HepG2 (cell line): Measurements from ENCODE around the gene TPI1. TPM values are rescaled to one million over a fixed set of nuclear protein-coding genes. Genes with fewer than 3 reads are reported as not detected.

Experiments used
- FOSL1 ChIP-seq: sonication (generic); formaldehyde crosslinking; IDR thresholded peaks from 2 replicates; pipeline ENCODE4 v1.9.0; 2021; ENCODE audit warnings: missing genetic modification reagents, borderline replicate concordance
- FOXA1 ChIP-seq, 2 experiments: fragments of 450-650 bp in 1 of 2; sonication (generic) in 1 of 2; formaldehyde crosslinking in 1 of 2; IDR thresholded peaks; 2 replicates each; pipeline versions ENCODE4 v1.4.0 to v1.6.1; 2016 to 2020; ENCODE audit warnings: missing genetic modification reagents in 1 of 2
- HNF4G ChIP-seq, 2 experiments: sonication (generic) in 1 of 2; formaldehyde crosslinking in 1 of 2; IDR thresholded peaks; 2 replicates each; pipeline versions ENCODE4 v1.4.0 to v1.6.1; 2011 to 2020; ENCODE audit warnings: borderline replicate concordance in 2 of 2, low read depth in 2 of 2, mild to moderate bottlenecking in 2 of 2, low read length in 1 of 2, missing genetic modification reagents in 1 of 2, moderate library complexity in 1 of 2
- PAWR ChIP-seq: sonication (generic); formaldehyde crosslinking; IDR thresholded peaks from 2 replicates; pipeline ENCODE4 v1.4.0; 2020; ENCODE audit warnings: missing genetic modification reagents, mild to moderate bottlenecking, borderline replicate concordance
- RBM39 ChIP-seq: fragments of 200-400 bp; formaldehyde crosslinking; IDR thresholded peaks from one replicate; pipeline ENCODE4 v1.6.1; 2018; ENCODE audit warnings: antibody characterized with exemption, mild to moderate bottlenecking, low read depth, low read length; ENCODE audit not compliant: poor library complexity, severe bottlenecking
- TAF1 ChIP-seq: sonication (generic); formaldehyde crosslinking; IDR thresholded peaks from 2 replicates; pipeline ENCODE4 v1.4.0; 2020; ENCODE audit warnings: missing genetic modification reagents
- ZNF766 ChIP-seq: sonication (generic); formaldehyde crosslinking; IDR thresholded peaks from 2 replicates; pipeline ENCODE4 v1.5.0; 2020; ENCODE audit warnings: missing genetic modification reagents, borderline replicate concordance
- polyA plus RNA-seq, 8 experiments: library from polyadenylated mRNA; depleted of rRNA in 3 of 8; stranded (reverse) in 7 of 8; unstranded in 1 of 8; fragments of >200 nt; fragmentation: Illumina TruSeq in 4 of 8; extraction: Trizol in 4 of 8; gene quantifications; 2 replicates each; pipeline versions ENCODE4 v1.2.1 to v1.2.3, GENCODE V29; 2011 to 2016; ENCODE audit warnings: low read depth in 4 of 8, missing spikeins in 1 of 8, mixed read lengths in 1 of 8; ENCODE audit not compliant: insufficient read depth in 1 of 8
- total RNA-seq, 5 experiments: library from RNA; depleted of rRNA; stranded (reverse); fragments of >200 nt; fragmentation: Illumina TruSeq; extraction: Trizol; gene quantifications; 2 replicates each; pipeline ENCODE4 v1.2.3, GENCODE V29; 2016; ENCODE audit warnings: low read depth in 1 of 5
- TF ChIP-seq, protein P1 (sequence below): IDR thresholded peaks from 2 replicates; pipeline ENCODE4 v1.6.1; 2016; ENCODE audit warnings: missing biosample characterization, missing genetic modification reagents, low read depth
- TF ChIP-seq, protein P2 (sequence below): sonication (generic); formaldehyde crosslinking; IDR thresholded peaks from 2 replicates; pipeline ENCODE4 v1.5.0; 2020; ENCODE audit warnings: mild to moderate bottlenecking, low read depth, missing genetic modification reagents, borderline replicate concordance
- TF ChIP-seq, protein P3 (sequence below): IDR thresholded peaks from 2 replicates; pipeline ENCODE4 v1.6.1; 2016; ENCODE audit warnings: low read depth, missing genetic modification reagents, missing compliant biosample characterization
- TF ChIP-seq, protein P4 (sequence below): sonication (generic); formaldehyde crosslinking; IDR thresholded peaks from 2 replicates; pipeline ENCODE4 v1.4.0; 2020; ENCODE audit warnings: missing genetic modification reagents, borderline replicate concordance
- TF ChIP-seq, protein P5 (sequence below): IDR thresholded peaks from 2 replicates; pipeline ENCODE4 v1.6.1; 2016; ENCODE audit warnings: missing compliant biosample characterization, missing genetic modification reagents, borderline replicate concordance
- TF ChIP-seq, protein P6 (sequence below): sonication (generic); formaldehyde crosslinking; IDR thresholded peaks from 2 replicates; pipeline ENCODE4 v1.4.0; 2020; ENCODE audit warnings: missing genetic modification reagents

Gene TPI1
- total and polyA plus RNA-seq, 2 of the 13 experiments (the other 11 are each of a cell fraction or from before 2014, with no cell fraction given) = 945 to 2,535 TPM

DNA sequence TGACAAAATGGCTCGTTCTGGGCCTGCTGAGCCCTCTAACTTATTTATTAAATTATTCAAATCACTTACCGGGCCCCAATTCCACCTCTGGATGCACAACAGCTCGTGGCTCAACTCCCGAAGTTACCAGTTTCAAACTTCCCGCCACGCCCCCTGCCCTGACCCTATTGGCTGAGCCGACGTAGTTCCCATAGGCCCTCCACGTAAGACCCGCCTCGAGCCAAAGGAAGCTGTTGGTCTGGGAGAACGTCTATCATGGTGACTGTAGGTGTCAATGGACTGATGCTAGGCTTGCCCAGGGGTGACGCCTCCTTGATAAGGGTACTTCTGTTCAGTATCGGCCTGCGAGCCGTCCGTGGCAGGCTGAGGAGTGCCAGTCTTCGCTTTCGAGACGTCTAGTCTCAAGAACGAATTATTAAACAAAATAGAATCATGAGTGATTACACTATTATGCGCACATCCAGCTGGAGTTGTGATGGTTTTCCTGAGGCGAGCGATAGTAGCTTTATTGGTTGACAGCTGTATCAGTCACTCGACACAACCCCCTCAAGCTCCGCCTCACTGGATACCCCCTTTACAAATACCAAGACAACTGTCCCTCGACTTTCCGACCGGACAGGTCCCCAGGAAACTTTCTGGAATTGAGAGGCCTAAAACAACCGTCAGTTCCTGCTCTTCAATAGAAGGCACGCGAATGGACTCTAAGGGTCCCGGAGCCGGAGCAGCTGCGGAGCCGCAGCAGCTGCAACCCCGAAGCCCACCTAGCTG lies 16.0 kb upstream of the TPI1 start, which contains the start of gene CDCA3 (continued):
- TF ChIP-seq, protein P1, sequence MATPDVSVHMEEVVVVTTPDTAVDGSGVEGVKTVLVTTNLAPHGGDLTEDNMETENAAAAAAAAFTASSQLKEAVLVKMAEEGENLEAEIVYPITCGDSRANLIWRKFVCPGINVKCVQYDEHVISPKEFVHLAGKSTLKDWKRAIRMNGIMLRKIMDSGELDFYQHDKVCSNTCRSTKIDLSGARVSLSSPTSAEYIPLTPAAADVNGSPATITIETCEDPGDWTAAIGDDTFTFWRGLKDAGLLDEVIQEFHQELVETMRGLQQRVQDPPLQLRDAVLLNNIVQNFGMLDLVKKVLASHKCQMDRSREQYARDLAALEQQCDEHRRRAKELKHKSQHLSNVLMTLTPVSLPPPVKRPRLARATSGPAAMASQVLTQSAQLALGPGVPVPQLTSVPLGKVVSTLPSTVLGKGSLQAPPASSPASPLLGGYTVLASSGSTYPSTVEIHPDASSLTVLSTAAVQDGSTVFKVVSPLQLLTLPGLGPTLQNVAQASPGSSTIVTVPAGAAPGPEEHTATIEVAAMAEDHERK (CRISPR knock-in tag) = no peak
- TF ChIP-seq, protein P2, sequence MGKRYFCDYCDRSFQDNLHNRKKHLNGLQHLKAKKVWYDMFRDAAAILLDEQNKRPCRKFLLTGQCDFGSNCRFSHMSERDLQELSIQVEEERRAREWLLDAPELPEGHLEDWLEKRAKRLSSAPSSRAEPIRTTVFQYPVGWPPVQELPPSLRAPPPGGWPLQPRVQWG (CRISPR knock-in tag) = no peak
- TF ChIP-seq PAWR (CRISPR knock-in tag) = no peak
- TF ChIP-seq FOXA1 (IDR thresholded peaks at IDR 0.05) = no peak
- no peak for TF ChIP-seq FOXA1 (CRISPR knock-in tag; IDR thresholded peaks at IDR 0.05)
- 0 out of 2 replicates have a peak, but pooled peaks have one; percentile 20 for TF ChIP-seq ZNF766
- peak; percentile 51 for TF ChIP-seq RBM39
- TF ChIP-seq, protein P3, sequence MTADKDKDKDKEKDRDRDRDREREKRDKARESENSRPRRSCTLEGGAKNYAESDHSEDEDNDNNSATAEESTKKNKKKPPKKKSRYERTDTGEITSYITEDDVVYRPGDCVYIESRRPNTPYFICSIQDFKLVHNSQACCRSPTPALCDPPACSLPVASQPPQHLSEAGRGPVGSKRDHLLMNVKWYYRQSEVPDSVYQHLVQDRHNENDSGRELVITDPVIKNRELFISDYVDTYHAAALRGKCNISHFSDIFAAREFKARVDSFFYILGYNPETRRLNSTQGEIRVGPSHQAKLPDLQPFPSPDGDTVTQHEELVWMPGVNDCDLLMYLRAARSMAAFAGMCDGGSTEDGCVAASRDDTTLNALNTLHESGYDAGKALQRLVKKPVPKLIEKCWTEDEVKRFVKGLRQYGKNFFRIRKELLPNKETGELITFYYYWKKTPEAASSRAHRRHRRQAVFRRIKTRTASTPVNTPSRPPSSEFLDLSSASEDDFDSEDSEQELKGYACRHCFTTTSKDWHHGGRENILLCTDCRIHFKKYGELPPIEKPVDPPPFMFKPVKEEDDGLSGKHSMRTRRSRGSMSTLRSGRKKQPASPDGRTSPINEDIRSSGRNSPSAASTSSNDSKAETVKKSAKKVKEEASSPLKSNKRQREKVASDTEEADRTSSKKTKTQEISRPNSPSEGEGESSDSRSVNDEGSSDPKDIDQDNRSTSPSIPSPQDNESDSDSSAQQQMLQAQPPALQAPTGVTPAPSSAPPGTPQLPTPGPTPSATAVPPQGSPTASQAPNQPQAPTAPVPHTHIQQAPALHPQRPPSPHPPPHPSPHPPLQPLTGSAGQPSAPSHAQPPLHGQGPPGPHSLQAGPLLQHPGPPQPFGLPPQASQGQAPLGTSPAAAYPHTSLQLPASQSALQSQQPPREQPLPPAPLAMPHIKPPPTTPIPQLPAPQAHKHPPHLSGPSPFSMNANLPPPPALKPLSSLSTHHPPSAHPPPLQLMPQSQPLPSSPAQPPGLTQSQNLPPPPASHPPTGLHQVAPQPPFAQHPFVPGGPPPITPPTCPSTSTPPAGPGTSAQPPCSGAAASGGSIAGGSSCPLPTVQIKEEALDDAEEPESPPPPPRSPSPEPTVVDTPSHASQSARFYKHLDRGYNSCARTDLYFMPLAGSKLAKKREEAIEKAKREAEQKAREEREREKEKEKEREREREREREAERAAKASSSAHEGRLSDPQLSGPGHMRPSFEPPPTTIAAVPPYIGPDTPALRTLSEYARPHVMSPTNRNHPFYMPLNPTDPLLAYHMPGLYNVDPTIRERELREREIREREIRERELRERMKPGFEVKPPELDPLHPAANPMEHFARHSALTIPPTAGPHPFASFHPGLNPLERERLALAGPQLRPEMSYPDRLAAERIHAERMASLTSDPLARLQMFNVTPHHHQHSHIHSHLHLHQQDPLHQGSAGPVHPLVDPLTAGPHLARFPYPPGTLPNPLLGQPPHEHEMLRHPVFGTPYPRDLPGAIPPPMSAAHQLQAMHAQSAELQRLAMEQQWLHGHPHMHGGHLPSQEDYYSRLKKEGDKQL (CRISPR knock-in tag) = no peak
- TF ChIP-seq FOSL1 (CRISPR knock-in tag) = no peak
- TF ChIP-seq HNF4G (IDR thresholded peaks at IDR 0.05; ENCODE audit: borderline replicate concordance, low read depth, low read length) = 0 out of 2 replicates have a peak, but pooled peaks have one; percentile 9
- TF ChIP-seq HNF4G (CRISPR knock-in tag; IDR thresholded peaks at IDR 0.05; ENCODE audit: borderline replicate concordance, low read depth) = no peak
- TF ChIP-seq, protein P4, sequence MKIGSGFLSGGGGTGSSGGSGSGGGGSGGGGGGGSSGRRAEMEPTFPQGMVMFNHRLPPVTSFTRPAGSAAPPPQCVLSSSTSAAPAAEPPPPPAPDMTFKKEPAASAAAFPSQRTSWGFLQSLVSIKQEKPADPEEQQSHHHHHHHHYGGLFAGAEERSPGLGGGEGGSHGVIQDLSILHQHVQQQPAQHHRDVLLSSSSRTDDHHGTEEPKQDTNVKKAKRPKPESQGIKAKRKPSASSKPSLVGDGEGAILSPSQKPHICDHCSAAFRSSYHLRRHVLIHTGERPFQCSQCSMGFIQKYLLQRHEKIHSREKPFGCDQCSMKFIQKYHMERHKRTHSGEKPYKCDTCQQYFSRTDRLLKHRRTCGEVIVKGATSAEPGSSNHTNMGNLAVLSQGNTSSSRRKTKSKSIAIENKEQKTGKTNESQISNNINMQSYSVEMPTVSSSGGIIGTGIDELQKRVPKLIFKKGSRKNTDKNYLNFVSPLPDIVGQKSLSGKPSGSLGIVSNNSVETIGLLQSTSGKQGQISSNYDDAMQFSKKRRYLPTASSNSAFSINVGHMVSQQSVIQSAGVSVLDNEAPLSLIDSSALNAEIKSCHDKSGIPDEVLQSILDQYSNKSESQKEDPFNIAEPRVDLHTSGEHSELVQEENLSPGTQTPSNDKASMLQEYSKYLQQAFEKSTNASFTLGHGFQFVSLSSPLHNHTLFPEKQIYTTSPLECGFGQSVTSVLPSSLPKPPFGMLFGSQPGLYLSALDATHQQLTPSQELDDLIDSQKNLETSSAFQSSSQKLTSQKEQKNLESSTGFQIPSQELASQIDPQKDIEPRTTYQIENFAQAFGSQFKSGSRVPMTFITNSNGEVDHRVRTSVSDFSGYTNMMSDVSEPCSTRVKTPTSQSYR (CRISPR knock-in tag) = no peak
- 0 out of 2 replicates have a peak, but pooled peaks have one; percentile 14 for TF ChIP-seq TAF1 (CRISPR knock-in tag)
- TF ChIP-seq, protein P5, sequence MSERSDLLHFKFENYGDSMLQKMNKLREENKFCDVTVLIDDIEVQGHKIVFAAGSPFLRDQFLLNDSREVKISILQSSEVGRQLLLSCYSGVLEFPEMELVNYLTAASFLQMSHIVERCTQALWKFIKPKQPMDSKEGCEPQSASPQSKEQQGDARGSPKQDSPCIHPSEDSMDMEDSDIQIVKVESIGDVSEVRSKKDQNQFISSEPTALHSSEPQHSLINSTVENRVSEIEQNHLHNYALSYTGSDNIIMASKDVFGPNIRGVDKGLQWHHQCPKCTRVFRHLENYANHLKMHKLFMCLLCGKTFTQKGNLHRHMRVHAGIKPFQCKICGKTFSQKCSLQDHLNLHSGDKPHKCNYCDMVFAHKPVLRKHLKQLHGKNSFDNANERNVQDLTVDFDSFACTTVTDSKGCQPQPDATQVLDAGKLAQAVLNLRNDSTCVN (CRISPR knock-in tag) = no peak
- TF ChIP-seq, protein P6, sequence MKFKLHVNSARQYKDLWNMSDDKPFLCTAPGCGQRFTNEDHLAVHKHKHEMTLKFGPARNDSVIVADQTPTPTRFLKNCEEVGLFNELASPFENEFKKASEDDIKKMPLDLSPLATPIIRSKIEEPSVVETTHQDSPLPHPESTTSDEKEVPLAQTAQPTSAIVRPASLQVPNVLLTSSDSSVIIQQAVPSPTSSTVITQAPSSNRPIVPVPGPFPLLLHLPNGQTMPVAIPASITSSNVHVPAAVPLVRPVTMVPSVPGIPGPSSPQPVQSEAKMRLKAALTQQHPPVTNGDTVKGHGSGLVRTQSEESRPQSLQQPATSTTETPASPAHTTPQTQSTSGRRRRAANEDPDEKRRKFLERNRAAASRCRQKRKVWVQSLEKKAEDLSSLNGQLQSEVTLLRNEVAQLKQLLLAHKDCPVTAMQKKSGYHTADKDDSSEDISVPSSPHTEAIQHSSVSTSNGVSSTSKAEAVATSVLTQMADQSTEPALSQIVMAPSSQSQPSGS (CRISPR knock-in tag) = no peak
